ENCODE data around the gene WDR54.
"Not testable (repeated sequence)": the region's sequence is repeated elsewhere in the genome, so short reads cannot be mapped to it uniquely, and the experiment has no call there.

WDR54 gene

DNA sequence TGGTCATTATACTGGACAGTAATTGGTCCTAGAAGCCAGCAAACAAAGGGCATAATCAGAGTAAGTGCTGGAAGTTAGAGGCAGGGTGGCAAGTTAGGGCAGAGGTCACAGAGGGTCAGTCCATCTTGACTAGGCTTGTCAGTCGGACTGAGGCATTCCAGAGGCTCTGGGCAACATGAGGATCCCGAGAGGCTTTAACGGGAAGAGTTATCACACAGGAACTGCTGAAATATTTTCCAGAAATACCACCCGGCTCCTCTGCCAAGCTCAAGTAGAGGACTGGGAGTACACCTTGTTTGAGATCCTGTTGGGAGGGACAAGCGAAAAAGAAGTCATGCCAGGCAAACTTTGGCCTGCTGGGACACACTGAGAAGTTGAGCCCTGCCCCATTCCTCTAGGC is 13.8 kb upstream of the WDR54 start:
- FAIRE-seq, result no peak

- no peak for FAIRE-seq
These were observed 8.4 kb upstream of the WDR54 start for GRCh38 chr2:74413001-74413698.

DNA sequence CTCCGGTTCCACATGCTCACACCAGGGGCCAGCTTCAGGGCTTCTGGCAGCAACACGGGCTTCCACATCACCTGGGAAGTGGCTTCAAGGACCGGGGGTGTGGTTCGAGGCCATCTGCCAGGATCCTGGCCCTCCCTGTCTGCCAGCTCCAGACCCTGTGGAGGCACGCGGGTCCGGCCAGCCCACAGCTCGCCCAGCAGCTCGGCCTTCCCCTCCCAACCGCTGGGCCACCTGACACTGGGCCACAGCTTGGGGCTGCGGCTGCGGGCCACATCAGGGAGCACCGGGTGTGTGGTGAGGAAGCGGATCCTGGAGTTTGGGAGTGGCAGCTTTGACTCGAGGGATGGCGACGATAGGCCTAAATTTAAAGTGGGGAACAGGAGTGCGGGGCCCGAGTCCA is 7.1 kb upstream of the WDR54 start:
- FAIRE-seq, result no peak

DNA sequence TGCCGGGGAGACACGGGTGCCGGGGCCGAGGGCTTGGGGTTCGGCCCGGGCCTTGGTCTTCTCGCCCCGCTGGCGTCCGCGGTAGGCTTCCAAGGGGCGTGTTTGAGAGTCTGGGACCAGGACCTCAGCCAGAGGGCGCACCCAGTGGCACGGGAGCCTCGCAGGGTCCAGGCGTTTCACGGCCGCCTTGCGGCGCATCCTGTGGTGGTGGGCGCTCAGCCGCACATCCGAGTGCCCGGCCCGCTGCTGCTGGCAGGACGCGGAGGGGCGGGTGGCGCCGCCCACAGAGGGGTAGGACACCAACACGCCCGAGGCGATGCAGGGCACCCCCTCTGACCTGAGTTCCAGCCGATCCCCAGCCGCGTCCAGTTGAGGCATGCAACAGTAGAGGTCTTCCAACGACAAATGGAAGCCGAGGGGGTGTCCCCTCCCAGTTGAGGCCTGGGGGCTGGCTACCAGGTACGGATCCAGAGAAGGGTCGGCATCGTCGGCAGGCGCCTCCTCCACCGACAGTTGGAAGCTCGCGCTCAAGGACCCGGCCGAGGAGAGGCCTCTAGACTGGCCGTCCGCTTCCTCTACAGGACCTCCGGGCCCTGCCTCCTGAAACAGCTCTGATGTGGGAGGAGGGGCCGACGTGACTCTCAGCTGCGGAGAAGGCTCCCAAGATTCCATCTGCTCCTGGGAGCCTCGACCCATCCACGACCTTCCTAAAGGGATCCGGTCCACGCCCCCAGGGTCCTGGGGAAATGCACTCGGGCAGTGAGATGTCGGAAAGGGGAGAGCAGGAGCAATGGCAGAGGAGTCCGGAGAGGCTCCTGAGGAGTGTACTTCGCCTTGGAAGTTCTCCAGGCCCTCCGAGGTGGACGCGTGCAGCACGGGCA is 6.4 kb upstream of the WDR54 start:
- no peak for FAIRE-seq

GRCh38 chr2:74415762-74416395 is 5.7 kb upstream of the WDR54 start:
- no peak for FAIRE-seq

DNA sequence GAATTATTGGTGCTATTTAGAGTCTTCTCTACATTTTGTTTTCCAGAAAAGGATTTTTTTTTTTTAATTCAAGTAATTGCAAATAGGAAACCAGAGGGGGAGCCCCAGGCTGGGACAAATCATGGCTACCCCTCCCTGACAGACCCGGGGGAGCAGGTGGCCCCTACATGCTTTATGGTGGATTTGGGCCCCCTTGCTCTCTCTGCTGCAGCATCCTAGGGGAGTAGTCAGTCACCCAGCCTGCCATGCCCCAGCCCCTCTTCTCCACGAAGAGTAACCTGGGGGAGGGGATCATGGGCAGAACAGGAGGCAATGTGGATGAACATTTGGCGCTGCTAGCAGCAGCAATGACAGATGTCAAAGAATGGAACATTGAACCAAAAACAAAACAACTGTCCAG is 4.8 kb upstream of the WDR54 start:
- FAIRE-seq, result no peak

DNA sequence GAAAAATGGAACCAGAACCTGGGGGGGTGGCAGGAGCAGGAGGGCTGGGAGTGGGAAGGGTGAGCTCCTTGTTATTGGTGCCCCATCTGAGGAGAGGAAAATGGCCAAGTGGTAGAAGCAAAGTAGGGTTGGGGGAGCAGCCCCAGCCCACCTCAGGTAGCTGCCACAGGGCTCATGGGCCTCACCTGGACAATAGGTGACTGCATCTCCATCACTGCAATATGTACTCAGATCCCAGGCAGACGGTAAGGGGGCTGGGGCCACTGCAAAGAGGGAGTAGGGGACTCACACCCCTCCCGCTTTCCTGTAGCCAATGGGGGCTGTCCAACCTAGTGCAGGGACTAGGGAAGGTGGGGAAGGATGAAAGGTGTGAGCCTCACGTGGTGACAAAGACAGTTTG is 4.3 kb upstream of the WDR54 start:
- FAIRE-seq, result no peak

- no peak for FAIRE-seq
These were observed 3.8 kb upstream of the WDR54 start for GRCh38 chr2:74417763-74418162.

GRCh38 chr2:74418312-74418711 is 3.2 kb upstream of the WDR54 start:
- no peak for FAIRE-seq

DNA sequence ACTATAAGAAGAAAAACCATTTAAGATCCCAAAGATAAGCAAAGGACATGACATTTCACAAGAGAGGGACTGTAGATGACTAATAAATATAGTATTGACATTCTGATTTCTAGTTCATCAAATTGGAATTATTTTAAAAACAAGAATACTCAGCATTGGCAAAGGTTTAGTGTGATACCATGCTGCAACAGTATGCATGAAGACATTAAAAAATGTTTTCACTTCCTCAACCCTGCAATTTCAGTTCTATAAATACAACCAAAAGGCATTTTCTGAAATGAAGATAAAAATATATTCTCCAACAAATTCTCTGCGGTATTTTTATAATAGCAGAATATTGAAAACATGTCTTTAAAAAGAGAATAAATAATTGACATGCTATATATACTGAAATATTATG is 2.2 kb upstream of the WDR54 start:
- no peak for FAIRE-seq

DNA sequence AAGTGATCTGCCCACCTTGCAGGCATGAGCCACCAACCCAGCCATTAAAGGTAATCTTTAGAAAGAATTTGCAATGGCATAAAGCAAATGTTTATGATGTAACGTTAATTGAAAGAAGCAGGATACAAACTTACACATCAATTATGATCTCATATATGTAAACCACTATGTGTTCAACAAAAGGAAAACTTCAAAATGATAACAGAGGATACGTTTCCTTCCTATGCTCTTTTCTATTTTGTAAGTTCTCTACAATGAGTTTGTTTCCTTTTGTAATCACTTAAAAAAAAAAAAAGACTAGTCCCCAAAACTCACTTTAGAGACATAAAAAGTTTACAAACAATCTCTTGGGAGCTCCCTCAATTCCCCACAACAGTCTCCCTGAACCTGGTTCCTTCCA is 1.5 kb upstream of the WDR54 start:
- no peak for FAIRE-seq

GRCh38 chr2:74420443-74421103 is 957 bp upstream of the WDR54 start:
- FAIRE-seq, result not testable (repeated sequence)

DNA sequence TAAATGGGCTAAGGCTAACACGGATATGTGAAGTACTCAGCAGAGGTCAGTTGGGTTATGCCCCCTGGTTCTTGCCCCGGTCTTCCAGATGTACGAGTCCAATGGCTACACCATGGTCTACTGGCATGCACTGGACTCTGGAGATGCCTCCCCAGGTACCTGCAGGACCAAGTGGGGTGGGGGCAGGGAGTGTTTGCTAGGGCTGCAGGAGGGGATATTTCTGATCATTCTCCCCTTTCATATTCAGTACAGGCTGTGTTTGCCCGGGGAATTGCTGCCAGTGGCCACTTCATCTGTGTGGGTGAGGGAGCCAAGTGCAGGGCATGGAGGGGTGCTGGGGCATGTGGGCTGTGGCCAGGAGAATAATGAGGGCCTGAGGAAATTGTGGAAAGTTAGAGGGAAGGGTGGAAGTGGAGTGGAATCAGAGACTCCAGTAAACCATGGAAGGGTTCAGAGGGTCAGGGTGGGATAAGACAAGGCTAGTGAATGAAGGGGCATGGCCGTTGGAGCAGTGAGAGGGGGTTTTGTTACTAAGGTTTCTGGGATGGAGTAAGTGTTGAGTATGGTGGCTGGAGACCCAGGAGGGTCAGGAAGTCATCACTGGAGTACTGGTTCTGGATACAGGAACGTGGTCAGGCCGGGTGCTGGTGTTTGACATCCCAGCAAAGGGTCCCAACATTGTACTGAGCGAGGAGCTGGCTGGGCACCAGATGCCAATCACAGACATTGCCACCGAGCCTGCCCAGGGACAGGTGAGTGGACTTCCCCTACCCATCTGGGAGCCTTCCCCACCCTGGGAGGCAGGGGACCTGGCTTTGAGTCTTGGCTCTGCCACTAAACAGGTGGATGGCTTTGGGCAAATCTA is 1.9 kb downstream of the WDR54 start:
- FAIRE-seq, result no peak

DNA sequence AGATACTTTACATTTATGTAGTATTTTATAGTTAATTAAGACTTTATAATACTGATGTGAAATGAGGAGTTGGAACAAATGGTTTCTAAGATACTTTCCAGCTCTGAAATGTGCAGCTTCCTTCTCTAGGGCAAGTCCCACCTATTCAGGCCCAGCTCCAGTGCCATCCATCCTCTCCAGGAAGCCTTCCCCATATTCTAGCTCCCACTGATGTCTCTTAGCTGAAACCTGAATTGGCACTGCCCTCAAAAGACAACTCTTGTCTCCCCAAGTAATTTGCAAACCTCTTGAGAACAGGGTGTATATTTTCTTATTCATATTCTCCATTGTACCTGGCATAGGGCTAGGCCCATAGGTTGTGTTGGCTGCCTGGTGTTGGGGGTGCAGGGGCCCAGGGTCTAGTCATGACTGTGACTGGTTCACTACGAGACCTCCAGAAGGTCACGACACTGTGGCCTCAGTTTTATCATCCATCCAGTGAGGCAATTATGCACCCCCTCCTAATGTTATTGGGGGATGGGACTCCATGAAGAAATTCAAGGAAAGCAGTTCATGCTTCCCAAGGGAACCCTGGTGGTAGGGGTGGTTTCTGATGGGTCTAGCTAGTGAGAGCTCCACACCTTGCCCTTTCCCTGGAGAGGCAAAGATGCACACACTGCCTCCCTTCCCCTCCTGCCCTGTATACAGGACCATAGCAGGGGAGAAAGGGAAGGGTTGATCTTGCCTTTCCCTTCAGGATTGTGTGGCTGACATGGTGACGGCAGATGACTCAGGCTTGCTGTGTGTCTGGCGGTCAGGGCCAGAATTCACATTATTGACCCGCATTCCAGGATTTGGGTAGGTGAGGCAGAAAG is 2.8 kb downstream of the WDR54 start:
- FAIRE-seq, result no peak

DNA sequence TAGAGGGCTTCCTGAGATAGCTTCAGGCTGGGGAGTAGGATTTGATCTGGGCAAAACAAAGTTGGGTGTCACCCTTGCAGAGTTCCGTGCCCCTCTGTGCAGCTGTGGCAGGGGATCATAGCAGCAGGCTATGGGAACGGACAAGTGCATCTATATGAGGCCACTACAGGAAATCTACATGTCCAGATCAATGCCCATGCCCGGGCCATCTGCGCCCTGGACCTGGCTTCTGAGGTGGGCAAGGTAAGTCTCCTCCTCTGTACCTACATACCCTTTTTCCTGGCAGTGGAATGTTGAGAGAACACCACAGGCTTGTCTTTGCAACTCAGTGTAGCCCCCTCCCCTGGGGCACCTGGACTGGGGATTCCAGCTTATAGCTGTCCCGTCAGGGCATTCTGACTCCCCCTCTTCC is 3.5 kb downstream of the WDR54 start:
- no peak for FAIRE-seq

DNA sequence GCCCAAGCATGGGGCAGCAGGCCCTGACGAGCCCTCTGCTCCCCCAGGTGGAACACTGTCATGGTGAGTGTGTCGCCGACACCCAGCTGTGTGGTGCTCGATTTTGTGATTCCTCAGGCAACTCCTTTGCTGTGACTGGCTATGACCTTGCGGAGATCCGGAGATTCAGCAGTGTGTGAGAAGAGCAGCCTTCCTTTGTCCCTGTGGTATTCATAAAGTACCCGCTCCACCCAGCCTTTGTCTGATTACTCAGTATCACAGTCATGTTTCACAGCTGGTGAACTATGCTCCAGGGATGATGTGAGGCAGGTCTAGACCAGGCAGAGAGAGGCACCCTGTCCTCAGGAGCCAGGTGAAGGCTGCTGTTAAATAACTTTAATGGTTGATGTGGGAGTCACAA is 4.0 kb downstream of the WDR54 start:
- FAIRE-seq, result no peak

DNA sequence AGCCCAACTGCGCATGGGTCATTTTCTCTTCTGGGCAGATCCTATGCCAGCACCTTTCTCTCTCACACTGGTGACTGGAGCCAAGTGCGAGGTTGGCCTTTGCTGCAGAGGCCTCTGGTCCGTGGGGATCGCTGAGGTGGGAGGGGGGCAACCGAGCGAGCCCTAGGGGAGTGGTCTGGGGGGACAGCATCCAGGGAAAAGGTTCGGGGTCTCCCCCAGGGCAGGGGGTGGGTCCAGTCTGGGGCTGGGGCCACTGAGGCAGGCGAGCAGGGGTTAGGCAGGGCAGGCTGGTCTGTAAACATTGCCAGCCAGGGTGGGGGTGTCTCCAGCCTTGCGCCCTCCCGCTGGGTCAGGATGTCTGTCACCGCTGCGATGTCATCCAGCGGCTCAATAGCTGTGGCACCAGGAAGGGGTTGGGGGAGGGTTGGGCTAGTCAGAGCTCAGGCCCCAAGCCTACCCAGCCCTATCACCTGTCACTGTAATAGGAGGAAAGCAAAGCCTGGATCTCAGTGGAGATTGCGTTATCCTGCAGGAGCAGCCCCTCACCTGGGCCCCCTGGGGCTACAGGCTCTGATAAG is 4.7 kb downstream of the WDR54 start:
- no peak for FAIRE-seq

- no peak for FAIRE-seq
These were observed 6.0 kb downstream of the WDR54 start for GRCh38 chr2:74427551-74427950.

DNA sequence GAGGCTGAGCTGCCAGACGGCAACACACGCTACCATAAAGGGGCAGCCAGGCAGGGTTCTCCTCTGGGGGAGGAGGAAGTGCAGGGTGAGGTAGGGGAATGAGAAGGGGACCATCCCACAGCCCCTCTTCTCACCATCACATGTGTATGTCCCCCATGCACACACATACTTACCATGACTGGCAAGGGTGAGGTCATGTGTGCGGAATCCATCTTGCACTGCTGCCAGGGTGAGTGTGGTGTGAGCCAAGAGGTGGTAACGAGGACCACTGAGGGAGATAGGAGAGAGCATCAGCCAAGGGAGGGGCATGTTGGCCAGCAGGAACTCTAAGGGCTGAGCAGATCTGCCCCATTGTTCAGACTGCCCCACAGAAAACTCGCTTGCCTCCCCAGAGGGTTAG is 7.1 kb downstream of the WDR54 start:
- FAIRE-seq, result no peak

DNA sequence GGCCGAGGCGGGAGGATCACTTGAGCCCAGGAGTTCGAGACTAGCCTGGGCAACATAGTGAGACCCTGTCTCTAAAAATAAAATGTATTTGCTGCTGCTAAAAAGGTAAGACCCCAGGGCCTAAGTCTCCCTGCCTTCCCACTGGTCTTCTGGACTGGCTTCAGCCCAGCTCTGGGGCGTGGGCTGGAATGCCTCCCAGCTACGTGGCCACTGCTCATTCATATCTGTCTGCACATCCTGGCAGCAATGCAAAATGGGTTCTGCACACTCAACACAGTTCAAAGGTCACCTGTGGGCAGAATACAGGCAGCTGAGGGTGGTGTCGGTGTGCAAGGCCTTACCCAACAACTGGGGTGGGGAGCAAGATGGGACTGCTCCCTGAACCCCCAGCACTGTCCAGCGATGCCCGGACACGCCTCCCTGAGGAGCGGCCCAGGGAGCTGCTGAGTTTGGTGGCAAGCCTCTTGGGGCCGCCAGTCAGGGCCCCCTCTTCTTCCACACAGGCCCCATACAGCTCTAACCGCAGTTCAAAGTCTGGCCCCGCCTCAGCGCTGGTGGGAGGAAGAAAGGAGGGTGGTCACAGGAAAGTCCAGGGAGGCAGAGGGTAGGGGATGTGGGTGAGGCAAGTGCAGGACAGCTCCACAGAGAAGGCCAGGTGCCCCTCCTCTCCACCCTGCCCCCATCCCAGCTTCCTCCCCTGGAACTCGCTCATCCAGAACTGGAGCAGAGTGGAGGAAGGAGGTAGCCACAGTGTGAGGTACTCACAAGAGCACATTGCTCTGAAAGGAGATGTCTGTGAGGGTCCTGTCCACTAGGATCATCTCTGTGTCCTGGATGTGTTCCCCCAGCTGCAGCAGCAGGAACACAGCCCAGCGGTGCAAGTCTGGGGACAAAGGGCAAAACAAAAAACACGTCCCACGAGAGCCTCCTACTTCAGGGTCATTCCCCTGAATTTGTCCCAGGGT is 8.2 kb downstream of the WDR54 start:
- FAIRE-seq, result no peak
